ENCODE measurements around the gene MARF1.
"Not testable (repeated sequence)": the region's sequence is repeated elsewhere in the genome, so short reads cannot be mapped to it uniquely, and the experiment has no call there.

The MARF1 gene

GRCh38 chr16:15650698-15651171 is 7.8 kb upstream of the MARF1 start:
- DNase-seq (ENCODE audit: low read depth), result no peak

- peak; percentile 83 for DNase-seq (ENCODE audit: low read depth)
Measured at GRCh38 chr16:15650019-15650697, 7.2 kb upstream of the MARF1 start, which contains the start of gene NDE1. TSS of gene NDE1 (plus strand) at chr16:15650245. CDS start at chr16:15664779, 14,534 bp downstream.

- DNase-seq (ENCODE audit: low read depth), result no peak
Measured at GRCh38 chr16:15649727-15650018, 6.7 kb upstream of the MARF1 start.

GRCh38 chr16:15649311-15649710 is 6.4 kb upstream of the MARF1 start:
- not testable (repeated sequence) for DNase-seq (ENCODE audit: low read depth)

- no peak for DNase-seq (ENCODE audit: low read depth)
Measured at GRCh38 chr16:15648135-15648730, 5.3 kb upstream of the MARF1 start.

- DNase-seq (ENCODE audit: low read depth), result no peak
Measured at GRCh38 chr16:15647294-15648014, 4.5 kb upstream of the MARF1 start.

GRCh38 chr16:15646557-15647293 is 3.8 kb upstream of the MARF1 start:
- DNase-seq (ENCODE audit: low read depth), result not testable (repeated sequence)

- DNase-seq (ENCODE audit: low read depth), result peak; percentile 87
Measured at GRCh38 chr16:15644962-15645465, 2.1 kb upstream of the MARF1 start.

GRCh38 chr16:15644267-15644961 is 1.5 kb upstream of the MARF1 start:
- no peak for DNase-seq (ENCODE audit: low read depth)

- no peak for DNase-seq (ENCODE audit: low read depth)
Measured at GRCh38 chr16:15643946-15644250, 944 bp upstream of the MARF1 start.

GRCh38 chr16:15642557-15643047 is 352 bp downstream of the MARF1 start:
- no peak for DNase-seq (ENCODE audit: low read depth)

- DNase-seq (ENCODE audit: low read depth), result no peak
Measured at GRCh38 chr16:15641753-15642556, 999 bp downstream of the MARF1 start.

- DNase-seq (ENCODE audit: low read depth), result no peak
Measured at GRCh38 chr16:15640966-15641365, 2.0 kb downstream of the MARF1 start.

- DNase-seq (ENCODE audit: low read depth), result no peak
Measured at GRCh38 chr16:15639061-15639568, 3.8 kb downstream of the MARF1 start.

- no peak for DNase-seq (ENCODE audit: low read depth)
Measured at GRCh38 chr16:15636392-15636873, 6.5 kb downstream of the MARF1 start.

GRCh38 chr16:15635926-15636325 is 7.0 kb downstream of the MARF1 start:
- DNase-seq (ENCODE audit: low read depth), result no peak

GRCh38 chr16:15631730-15632409 is 11.1 kb downstream of the MARF1 start:
- DNase-seq (ENCODE audit: low read depth), result no peak

GRCh38 chr16:15621889-15622288 is 21.1 kb downstream of the MARF1 start:
- DNase-seq (ENCODE audit: low read depth), result no peak

- DNase-seq (ENCODE audit: low read depth), result no peak
Measured at GRCh38 chr16:15621456-15621855, 21.5 kb downstream of the MARF1 start.
